Measurements from ENCODE around the gene WWOX.

Gene WWOX

GRCh38 chr16:78609402-78610274 lies 510.2 kb downstream of the WWOX start:
- DNase-seq (ENCODE audit: low read depth), result no peak

DNA sequence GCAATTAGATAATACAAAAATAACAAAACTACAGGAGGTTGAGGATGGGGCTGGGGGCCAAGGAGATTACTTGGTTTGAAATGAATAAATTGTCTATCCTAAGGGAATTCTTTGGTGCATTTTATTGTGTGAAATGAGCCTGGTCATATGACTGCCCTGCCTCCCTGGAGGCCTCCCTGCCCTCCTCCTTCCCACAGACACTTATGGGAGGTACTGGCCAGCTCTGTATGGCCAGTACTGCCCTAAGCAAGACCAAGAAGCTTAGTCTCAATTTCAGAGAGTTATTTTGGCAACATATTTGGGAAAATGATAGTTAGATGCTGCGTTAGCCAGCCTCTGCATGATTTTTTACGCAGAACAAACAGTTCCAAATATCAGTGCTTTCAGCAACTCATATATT lies 511.9 kb downstream of the WWOX start:
- DNase-seq (ENCODE audit: low read depth), result no peak

DNA sequence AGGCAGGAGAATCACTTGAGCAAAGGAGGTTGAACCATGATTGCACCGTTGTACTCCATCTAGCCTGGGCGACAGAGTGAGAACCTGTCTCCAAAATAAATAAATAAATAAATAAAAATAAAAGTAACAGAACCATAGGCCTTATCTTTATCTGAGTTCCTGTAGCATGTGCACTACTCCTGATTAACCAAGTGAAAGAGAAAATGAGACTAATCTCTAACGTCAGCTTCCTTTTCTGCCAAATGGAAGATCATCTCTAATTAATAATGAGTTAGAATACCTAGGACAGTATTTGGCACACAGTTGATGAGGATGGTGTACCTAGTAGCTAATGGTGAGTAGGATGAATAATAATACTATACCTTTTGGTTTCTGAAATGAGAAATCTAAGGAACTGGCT lies 520.4 kb downstream of the WWOX start:
- no peak for DNase-seq (ENCODE audit: low read depth)

GRCh38 chr16:78620291-78620690 lies 520.8 kb downstream of the WWOX start:
- no peak for DNase-seq (ENCODE audit: low read depth)

GRCh38 chr16:78623796-78624195 lies 524.3 kb downstream of the WWOX start:
- DNase-seq (ENCODE audit: low read depth), result no peak

DNA sequence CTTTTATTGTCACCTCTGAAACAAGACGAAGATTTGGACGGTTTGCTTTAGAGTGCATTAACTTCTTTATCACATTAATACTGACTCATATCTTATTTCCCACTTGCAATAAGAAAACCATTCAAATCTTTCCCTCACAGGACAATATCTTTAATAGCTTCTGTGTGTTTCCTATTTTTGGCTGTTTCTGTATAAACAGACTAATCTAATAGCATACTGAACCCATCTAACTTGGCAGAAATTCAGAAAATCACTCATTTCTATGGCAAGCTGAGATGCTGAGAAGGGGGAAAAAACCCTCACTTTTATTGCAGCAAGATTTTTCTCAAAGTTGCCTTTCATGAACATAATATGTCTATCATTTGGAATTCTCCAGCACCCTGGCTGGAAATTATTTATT lies 524.9 kb downstream of the WWOX start:
- DNase-seq (ENCODE audit: low read depth), result no peak

- DNase-seq (ENCODE audit: low read depth), result no peak
Observed at GRCh38 chr16:78628461-78629045, 529.1 kb downstream of the WWOX start.

DNA sequence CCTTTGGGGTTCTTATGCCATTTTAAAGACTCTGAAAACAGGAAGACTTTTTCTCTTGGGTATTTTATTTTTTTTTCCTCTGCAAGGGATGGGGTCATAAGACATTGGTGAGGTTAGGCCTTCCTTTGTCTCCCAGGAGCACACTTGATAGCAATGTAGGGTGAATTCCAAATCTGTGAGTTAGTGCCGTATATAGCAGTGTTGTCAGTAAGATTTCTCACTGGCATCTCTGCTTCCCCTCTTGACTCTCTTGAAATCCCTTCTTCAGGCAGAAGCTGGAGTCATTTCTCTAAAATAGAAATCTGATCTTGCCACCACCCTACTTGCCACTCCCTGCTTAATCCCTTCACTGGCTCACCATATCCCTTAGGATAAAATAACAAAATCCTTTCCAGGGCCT lies 529.7 kb downstream of the WWOX start:
- DNase-seq (ENCODE audit: low read depth), result no peak

GRCh38 chr16:78630102-78630501 lies 530.6 kb downstream of the WWOX start:
- no peak for DNase-seq (ENCODE audit: low read depth)

DNA sequence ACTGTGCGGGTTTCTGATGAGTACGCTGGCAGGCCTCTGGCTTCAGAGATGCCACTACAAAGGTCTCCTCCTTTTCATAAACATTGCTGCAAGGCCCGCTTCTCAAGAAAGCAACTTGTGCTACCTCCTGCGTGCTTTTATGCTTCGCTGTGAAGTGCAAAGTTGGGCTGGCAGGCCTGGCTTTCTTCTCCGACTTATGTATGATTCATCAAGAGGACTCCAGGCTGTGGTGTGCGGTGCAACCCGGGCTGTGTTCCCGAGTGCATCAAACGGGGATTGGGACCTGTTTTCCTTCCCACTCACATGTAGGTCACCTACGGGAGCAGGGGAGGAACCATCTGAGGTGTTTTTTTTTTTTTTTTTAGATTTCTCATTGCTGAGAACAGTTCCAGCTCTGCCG lies 534.1 kb downstream of the WWOX start:
- DNase-seq (ENCODE audit: low read depth), result no peak

- DNase-seq (ENCODE audit: low read depth), result no peak
Observed at GRCh38 chr16:78635807-78636206, 536.4 kb downstream of the WWOX start.

- DNase-seq (ENCODE audit: low read depth), result no peak
Observed at GRCh38 chr16:78638371-78638770, 538.9 kb downstream of the WWOX start.

DNA sequence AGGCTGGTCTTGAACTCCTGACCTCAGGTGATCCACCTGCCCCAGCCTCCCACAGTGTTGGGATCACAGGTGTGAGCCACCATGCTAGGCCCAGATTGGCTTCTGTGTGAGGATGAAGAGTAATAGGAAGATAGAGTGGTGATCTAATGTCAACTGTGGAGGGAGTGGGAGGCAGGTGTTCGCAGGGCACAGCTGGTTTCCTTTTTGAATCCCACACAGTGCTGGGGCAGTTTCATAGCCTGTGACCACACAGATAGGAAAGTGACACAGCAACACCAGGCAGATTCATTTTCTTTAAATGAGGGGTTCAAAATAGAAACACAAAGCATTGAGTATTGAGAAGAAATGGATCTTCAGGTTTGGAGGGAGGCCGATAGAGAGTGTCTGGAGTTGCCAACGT lies 540.3 kb downstream of the WWOX start:
- no peak for DNase-seq (ENCODE audit: low read depth)

GRCh38 chr16:78640886-78641285 lies 541.4 kb downstream of the WWOX start:
- no peak for DNase-seq (ENCODE audit: low read depth)

DNA sequence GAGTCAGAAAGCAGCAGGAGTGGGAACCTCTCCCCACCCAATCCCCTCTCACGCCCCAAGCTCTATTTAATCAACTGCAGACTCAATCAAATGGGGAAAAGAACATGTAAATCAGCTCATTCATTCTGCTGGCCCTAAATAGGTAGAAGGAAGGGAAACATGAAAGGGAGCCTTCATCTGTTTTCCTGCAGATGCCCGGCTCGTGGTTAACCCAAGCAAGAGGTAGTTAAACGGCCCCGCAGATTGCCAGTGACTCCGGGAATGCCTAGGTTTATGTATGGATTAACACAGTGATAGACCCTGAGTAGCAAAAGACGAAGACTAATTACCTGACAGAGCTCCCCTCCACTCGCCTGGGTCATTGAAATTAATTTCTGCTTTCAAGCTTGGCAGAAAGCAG lies 542.0 kb downstream of the WWOX start:
- no peak for DNase-seq (ENCODE audit: low read depth)

GRCh38 chr16:78642621-78643285 lies 543.3 kb downstream of the WWOX start:
- no peak for DNase-seq (ENCODE audit: low read depth)

DNA sequence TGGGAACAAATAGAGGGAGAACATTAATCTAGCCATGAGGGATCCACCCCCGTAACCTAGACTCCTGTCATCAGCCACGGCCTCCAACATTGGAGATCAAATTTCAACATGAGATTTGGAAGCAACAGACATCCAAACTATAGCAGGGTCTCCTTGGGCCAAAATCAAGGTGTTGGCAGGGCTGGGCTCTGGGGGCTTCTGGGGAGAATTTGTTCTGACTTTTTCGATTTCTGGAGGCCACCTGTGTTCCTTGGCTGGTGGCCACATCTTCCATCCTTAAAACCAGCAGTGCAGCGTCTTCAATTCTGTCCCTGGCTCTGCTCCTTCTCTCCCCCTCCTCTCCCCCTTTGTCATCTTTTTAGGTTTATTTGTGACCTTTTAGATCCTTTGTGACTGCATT lies 546.2 kb downstream of the WWOX start:
- DNase-seq (ENCODE audit: low read depth), result no peak

- no peak for DNase-seq (ENCODE audit: low read depth)
Observed at GRCh38 chr16:78647019-78647418, 547.6 kb downstream of the WWOX start.

DNA sequence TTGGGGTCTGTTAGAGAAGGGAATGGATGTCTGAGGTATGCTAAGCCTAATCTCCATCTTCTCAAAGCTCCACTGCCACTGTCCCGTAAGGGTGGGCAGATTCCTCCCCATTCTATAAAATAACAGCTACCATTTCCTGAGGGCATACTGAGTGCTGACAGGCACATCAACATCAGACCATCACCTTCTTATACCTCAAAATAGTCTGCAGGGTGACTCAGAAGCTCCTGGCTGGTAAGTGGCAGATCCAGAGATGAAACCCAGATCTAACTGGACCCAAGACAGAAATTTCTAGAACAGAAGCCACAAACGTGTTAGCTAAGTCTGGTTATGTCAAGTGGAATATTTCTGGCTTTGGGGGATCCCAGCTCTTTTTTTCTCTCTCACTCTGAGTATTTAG lies 548.0 kb downstream of the WWOX start:
- no peak for DNase-seq (ENCODE audit: low read depth)

DNA sequence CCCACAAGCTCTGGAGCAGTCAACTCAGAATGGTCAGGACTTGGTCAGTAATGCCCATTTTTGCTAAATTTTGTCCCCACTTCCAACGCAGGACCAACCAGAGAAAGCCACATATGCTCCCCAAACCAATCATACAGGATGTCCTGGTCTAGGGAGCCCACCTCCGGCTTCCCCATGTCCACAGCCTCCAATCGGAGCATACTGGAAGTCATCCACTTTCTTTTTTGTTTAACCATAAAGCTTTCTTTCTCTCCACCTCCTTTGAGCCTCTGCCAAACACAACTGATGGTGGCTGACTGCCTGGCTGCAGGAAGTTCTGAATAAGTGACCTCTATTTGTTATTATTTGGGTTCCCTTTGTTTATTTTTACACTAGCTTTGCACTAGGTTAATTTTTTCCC lies 549.1 kb downstream of the WWOX start:
- no peak for DNase-seq (ENCODE audit: low read depth)

GRCh38 chr16:78650339-78651074 lies 551.1 kb downstream of the WWOX start:
- DNase-seq (ENCODE audit: low read depth), result no peak

GRCh38 chr16:78654929-78655328 lies 555.5 kb downstream of the WWOX start:
- DNase-seq (ENCODE audit: low read depth), result no peak

Measured in activated T-helper 9 cell treated with anti-CD3 and anti-CD28 coated beads, Interleukin-2, amount 50 U/mL, for 16 hours (primary cell).